Neural cell (in vitro differentiated cells): Measurements from ENCODE around the gene KSR2. TPM values are rescaled to one million over a fixed set of nuclear protein-coding genes. Genes with fewer than 3 reads are reported as not detected.

Experiments
- H2AFZ ChIP-seq: fragments of 200-600, 300-800 bp; sonication (generic), shearing (Covaris generic); 2 replicates; pipeline ENCODE4 v1.6.0; 2014; ENCODE audit warnings: low read depth, mild to moderate bottlenecking, antibody characterized with exemption, low read length, moderate library complexity
- H3F3A ChIP-seq: fragments of 200-600 bp; shearing (Covaris generic); 2 replicates; pipeline ENCODE4 v1.6.1; 2016; ENCODE audit warnings: mild to moderate bottlenecking, moderate library complexity, mixed read lengths, antibody characterized with exemption, low read length; ENCODE audit not compliant: insufficient read depth, poor library complexity, severe bottlenecking
- H3K27ac ChIP-seq: fragments of 200-600, 300-800 bp; sonication (generic), shearing (Covaris generic); 2 replicates; pipeline ENCODE4 v1.5.1; 2014; ENCODE audit warnings: mild to moderate bottlenecking, low read length, moderate library complexity
- H3K27me3 ChIP-seq: fragments of 300-800, 200-600 bp; sonication (generic), shearing (Covaris generic); 2 replicates; pipeline ENCODE4 v1.6.0; 2014; ENCODE audit warnings: mild to moderate bottlenecking, low read depth, low read length, moderate library complexity; ENCODE audit not compliant: insufficient read depth
- H3K36me3 ChIP-seq: fragments of 300-800, 200-600 bp; sonication (generic), shearing (Covaris generic); 2 replicates; pipeline ENCODE4 v1.5.1; 2014; ENCODE audit warnings: mild to moderate bottlenecking, antibody characterized with exemption, low read length, moderate library complexity; ENCODE audit not compliant: insufficient read depth
- H3K4me2 ChIP-seq: fragments of 300-800, 200-600 bp; sonication (generic), shearing (Covaris generic); 2 replicates; pipeline ENCODE4 v1.6.0; 2014; ENCODE audit warnings: mild to moderate bottlenecking, low read length
- H3K4me3 ChIP-seq: fragments of 300-800, 200-600 bp; sonication (generic), shearing (Covaris generic); 2 replicates; pipeline ENCODE4 v1.5.1; 2014; ENCODE audit warnings: mild to moderate bottlenecking, low read length, moderate library complexity
- H3K79me2 ChIP-seq: fragments of 200-600 bp; shearing (Covaris generic); replicated peaks from 2 replicates; pipeline ENCODE4 v1.6.0; 2014; ENCODE audit warnings: mild to moderate bottlenecking, low read length, moderate library complexity; ENCODE audit not compliant: insufficient read depth
- H3K9ac ChIP-seq: fragments of 300-800, 200-600 bp; sonication (generic), shearing (Covaris generic); 2 replicates; pipeline ENCODE4 v1.6.1; 2016; ENCODE audit warnings: mild to moderate bottlenecking, low read length, mixed read lengths
- H3K9me2 ChIP-seq: fragments of 200-600 bp; shearing (Covaris generic); 2 replicates; pipeline ENCODE4 v1.6.1; 2016; ENCODE audit warnings: mild to moderate bottlenecking, low read length, mixed read lengths; ENCODE audit not compliant: insufficient read depth
- H3K9me3 ChIP-seq: fragments of 200-600, 300-800 bp; sonication (generic), shearing (Covaris generic); 2 replicates; pipeline ENCODE4 v1.6.1; 2016; ENCODE audit warnings: mild to moderate bottlenecking, mixed run types, low read length, moderate library complexity, mixed read lengths
- H4K20me1 ChIP-seq: fragments of 200-600 bp; shearing (Covaris generic); 2 replicates; pipeline ENCODE4 v1.6.1; 2016; ENCODE audit warnings: mild to moderate bottlenecking, mixed run types; ENCODE audit not compliant: insufficient read depth
- CTCF ChIP-seq: fragments of 450-650 bp; IDR thresholded peaks from 2 replicates; pipeline ENCODE4 v1.5.1; 2014; ENCODE audit warnings: antibody characterized with exemption, mild to moderate bottlenecking, moderate library complexity; ENCODE audit not compliant: poor library complexity, severe bottlenecking
- EP300 ChIP-seq: fragments of 450-650 bp; conservative IDR thresholded peaks from 2 replicates; pipeline ENCODE4 v1.6.1; 2014; ENCODE audit warnings: antibody characterized with exemption, mild to moderate bottlenecking, moderate library complexity; ENCODE audit not compliant: poor library complexity, severe bottlenecking
- EZH2 ChIP-seq: fragments of 200-600, 300-800 bp; shearing (Covaris generic), sonication (generic); IDR thresholded peaks from 2 replicates; pipeline ENCODE4 v1.6.1; 2014; ENCODE audit warnings: antibody characterized with exemption, low read length, borderline replicate concordance, mild to moderate bottlenecking; ENCODE audit not compliant: insufficient read depth, poor library complexity, severe bottlenecking
- MXI1 ChIP-seq: fragments of 450-650 bp; conservative IDR thresholded peaks from 2 replicates; pipeline ENCODE4 v1.6.1; 2014; ENCODE audit warnings: antibody characterized with exemption, mild to moderate bottlenecking; ENCODE audit not compliant: poor library complexity, severe bottlenecking
- POLR2AphosphoS5 ChIP-seq: IDR thresholded peaks from 2 replicates; pipeline ENCODE4 v1.6.1; 2012
- RAD21 ChIP-seq: fragments of 450-650 bp; conservative IDR thresholded peaks from 2 replicates; pipeline ENCODE4 v1.6.1; 2014; ENCODE audit warnings: antibody characterized with exemption, mild to moderate bottlenecking, moderate library complexity
- REST ChIP-seq: IDR thresholded peaks from 2 replicates; pipeline ENCODE4 v1.6.1; 2012; ENCODE audit warnings: borderline replicate concordance
- SMC3 ChIP-seq: fragments of 450-650 bp; conservative IDR thresholded peaks from 2 replicates; pipeline ENCODE4 v1.6.1; 2014; ENCODE audit warnings: antibody characterized with exemption, mild to moderate bottlenecking, moderate library complexity; ENCODE audit not compliant: poor library complexity
- TAF1 ChIP-seq: IDR thresholded peaks from 2 replicates; pipeline ENCODE4 v1.6.1; 2012; ENCODE audit warnings: low read depth
- polyA plus RNA-seq: library from polyadenylated mRNA; depleted of rRNA; stranded (reverse); fragments of >200 nt; gene quantifications from 2 replicates; pipeline ENCODE4 v1.2.3, GENCODE V29; 2014

The KSR2 gene
- polyA plus RNA-seq, 1 donor from 2014 or later, result 3.0 TPM

GRCh38 chr12:117518594-117519270 lies 450.1 kb downstream of the KSR2 start:
- H3K9ac ChIP-seq, result no peak overlapping the region
- H3K4me2 ChIP-seq, result no peak overlapping the region
- H4K20me1 ChIP-seq, result no peaks in the 10 kb centered on the region
- H3K27me3 ChIP-seq, result no peaks in the 10 kb centered on the region
- no peaks in the 10 kb centered on the region for H3K79me2 ChIP-seq
- H3F3A ChIP-seq, result no peaks in the 10 kb centered on the region
- no peak for TF ChIP-seq EZH2
- TF ChIP-seq POLR2AphosphoS5, result no peak
- TF ChIP-seq TAF1, result no peak
- no peak for TF ChIP-seq MXI1
- no peak for TF ChIP-seq REST
- TF ChIP-seq EP300, result no peak
- TF ChIP-seq SMC3, result no peak
- no peak for TF ChIP-seq CTCF
- no peak for TF ChIP-seq RAD21
- no peak overlapping the region for H3K4me3 ChIP-seq
- H3K36me3 ChIP-seq, result no peaks in the 10 kb centered on the region
- no peak overlapping the region for H3K27ac ChIP-seq
- no peak overlapping the region for H2AFZ ChIP-seq
- H3K9me2 ChIP-seq, result no peaks in the 10 kb centered on the region
- H3K9me3 ChIP-seq, result no peaks in the 10 kb centered on the region

- no peaks in the 10 kb centered on the region for H3K9me2 ChIP-seq
- H3K36me3 ChIP-seq, result no peaks in the 10 kb centered on the region
- H3K4me3 ChIP-seq, result peak overlapping the region; percentile 31
- peak overlapping the region; percentile 64 for H3K27ac ChIP-seq
- no peak overlapping the region for H2AFZ ChIP-seq
- H3K4me2 ChIP-seq, result no peak overlapping the region
- no peaks in the 10 kb centered on the region for H3K79me2 ChIP-seq
- H4K20me1 ChIP-seq, result no peaks in the 10 kb centered on the region
- no peaks in the 10 kb centered on the region for H3K9me3 ChIP-seq
- no peak overlapping the region for H3K9ac ChIP-seq
- no peaks in the 10 kb centered on the region for H3F3A ChIP-seq
- no peaks in the 10 kb centered on the region for H3K27me3 ChIP-seq
- TF ChIP-seq EZH2 (no peak), RAD21 (no peak), SMC3 (no peak), CTCF (no peak), REST (no peak), EP300 (no peak), TAF1 (no peak), MXI1 (no peak), POLR2AphosphoS5 (no peak)
Measured at GRCh38 chr12:117517219-117517739, 451.5 kb downstream of the KSR2 start.
